ENCODE measurements around the gene ASAP2.

Gene ASAP2

GRCh38 chr2:9184361-9184760 is 22.3 kb upstream of the ASAP2 start:
- no peak for DNase-seq

DNA sequence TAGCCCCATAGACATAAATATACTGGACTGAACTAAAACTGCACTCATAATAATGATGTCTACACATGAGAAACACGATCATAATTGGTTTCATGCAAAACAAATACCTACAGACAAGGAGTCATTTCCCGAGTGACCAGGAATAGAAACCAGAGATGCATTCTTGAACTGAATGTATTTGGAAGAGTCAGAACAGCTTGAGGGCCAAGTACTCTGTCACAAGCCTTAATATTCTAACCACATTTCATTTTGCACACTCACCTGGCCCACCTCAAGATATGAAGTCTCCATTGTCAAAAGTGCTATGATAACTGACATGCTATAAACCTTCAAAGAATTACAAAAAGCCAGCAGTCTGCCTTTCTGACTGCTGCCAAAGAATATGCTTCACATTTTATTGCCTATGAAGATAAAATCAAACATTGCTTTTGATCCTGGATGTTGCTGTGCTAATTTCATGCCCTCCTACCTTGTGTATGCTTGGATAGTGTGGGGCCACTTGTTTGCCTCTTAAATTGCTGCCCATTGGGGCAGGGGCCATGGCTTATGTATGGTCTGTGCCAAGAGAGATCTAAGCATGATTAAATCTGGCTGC is 18.9 kb upstream of the ASAP2 start:
- DNase-seq = no peak

DNA sequence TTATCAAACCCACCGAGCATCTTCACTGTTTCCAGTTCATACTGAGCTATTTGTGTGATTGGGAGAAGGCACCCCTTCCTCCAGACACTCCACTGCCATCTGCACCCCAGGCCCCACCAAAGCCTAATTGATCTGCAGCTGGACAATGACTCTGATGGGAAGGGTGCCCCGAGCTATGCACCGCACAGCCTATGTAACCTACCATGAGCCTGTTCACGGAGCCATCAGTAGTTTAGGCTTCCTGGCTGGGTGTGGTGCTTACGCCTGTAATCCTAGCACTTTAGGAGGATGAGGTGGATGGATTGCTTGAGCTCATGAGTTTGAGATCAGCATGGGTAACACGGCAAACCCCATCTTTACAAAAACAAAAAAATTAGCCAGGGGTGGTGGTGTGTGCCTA is 17.8 kb upstream of the ASAP2 start:
- DNase-seq = no peak

GRCh38 chr2:9189901-9190300 is 16.7 kb upstream of the ASAP2 start:
- DNase-seq = no peak

DNA sequence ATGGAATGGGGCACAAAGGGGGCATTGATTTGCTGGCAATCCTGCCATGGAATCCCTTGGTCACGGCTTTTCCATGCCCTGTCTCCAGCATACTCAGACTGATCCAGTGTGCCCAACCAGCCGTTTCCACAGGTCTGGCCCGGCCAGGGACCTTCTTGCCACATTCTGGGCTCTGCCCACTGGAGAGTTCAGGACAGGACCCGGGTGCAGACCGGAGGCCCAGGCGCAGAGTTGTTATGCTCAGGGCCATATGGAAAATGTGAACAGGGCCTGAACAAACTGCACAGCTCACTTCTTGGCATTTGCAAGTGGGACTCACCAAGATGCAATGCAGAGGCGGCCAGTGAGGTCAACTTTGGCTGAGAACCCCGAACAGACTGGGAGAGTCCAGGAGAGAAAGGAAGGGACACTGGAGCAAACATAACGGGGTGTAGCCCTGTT is 15.6 kb upstream of the ASAP2 start:
- DNase-seq = no peak

GRCh38 chr2:9192712-9193111 is 13.9 kb upstream of the ASAP2 start:
- DNase-seq = no peak

DNA sequence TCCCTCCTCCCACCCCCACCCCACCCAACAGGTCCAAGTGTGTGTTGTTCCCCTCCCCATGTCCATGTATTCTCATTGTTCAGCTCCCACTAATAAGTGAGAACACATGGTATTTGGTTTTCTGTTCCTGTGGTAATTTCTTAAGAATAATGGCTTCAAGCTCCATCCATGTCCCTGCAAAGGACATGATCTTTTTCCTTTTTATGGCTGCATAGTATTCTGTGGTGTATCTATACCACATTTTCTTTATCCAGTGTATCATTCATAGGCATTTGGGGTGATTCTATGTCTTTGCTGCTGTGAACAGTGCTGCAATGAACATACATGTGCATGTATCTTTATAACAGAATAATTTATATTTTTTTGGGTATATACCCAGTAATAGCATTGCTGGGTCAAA is 12.3 kb upstream of the ASAP2 start:
- no peak for DNase-seq

- no peak for DNase-seq
Measured at GRCh38 chr2:9196637-9197036, 10.0 kb upstream of the ASAP2 start.

- no peak for DNase-seq
Measured at GRCh38 chr2:9197916-9198315, 8.7 kb upstream of the ASAP2 start.

GRCh38 chr2:9199716-9200632 is 6.6 kb upstream of the ASAP2 start:
- no peak for DNase-seq

GRCh38 chr2:9200633-9201015 is 6.0 kb upstream of the ASAP2 start:
- no peak for DNase-seq

- no peak for DNase-seq
Measured at GRCh38 chr2:9201185-9201891, 5.3 kb upstream of the ASAP2 start.

DNA sequence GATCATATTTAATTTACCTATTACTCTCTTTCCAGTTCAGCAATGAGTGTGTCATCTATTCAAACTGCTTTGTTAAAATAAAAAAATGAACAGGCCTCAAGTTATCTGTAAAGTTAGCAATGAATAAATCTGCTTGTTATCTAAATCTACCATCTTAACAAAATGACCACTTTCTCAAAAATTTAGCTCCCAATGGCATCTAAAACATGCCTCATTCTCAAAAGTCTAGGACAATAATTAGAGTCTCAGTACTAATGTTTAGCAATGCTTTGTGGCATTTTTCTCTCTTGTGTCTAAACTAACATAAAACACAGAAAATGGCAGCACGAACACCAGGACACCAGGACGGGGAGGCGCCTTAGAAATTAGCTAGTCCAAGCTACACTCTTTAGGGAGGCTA is 3.6 kb upstream of the ASAP2 start:
- DNase-seq = no peak

DNA sequence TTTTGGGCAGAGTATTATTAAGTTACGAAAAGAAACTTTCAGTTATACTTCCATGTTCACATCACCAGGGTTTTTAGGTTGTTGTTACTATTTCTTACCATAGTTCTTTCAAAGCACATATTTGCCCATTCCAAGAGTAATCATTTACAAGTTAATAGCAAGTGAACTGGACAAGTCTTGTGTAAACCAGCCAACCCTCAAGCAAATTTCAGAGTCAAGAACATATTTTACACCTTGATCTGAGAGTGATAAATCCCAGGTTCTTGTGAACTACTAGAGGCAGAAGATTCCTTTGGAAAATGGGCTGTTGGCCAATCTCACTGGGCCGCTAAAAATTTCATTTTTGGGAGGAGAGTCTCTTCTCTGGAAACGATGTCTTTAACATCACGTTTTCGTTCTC is 2.7 kb upstream of the ASAP2 start:
- no peak for DNase-seq

GRCh38 chr2:9204939-9205338 is 1.7 kb upstream of the ASAP2 start:
- DNase-seq = no peak

DNA sequence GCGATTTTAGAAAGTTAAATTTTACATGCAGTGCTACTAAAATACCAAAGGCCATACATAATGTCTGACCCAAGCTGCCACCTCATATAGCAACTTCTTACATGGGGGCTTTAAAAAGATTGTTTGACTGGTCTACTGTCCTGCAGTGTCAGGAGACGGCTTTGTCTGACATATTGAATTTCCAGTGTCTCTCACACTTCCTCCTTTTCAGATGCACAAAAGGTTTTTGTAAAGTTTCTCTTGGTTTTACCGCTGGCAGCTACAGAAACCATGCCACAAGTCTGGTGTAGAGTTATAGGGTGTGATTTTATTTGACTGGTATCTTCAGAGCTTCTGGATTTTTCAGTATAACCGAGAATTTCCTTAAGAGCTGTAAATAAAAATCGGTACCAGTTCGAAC is 1.1 kb upstream of the ASAP2 start:
- DNase-seq = no peak

DNA sequence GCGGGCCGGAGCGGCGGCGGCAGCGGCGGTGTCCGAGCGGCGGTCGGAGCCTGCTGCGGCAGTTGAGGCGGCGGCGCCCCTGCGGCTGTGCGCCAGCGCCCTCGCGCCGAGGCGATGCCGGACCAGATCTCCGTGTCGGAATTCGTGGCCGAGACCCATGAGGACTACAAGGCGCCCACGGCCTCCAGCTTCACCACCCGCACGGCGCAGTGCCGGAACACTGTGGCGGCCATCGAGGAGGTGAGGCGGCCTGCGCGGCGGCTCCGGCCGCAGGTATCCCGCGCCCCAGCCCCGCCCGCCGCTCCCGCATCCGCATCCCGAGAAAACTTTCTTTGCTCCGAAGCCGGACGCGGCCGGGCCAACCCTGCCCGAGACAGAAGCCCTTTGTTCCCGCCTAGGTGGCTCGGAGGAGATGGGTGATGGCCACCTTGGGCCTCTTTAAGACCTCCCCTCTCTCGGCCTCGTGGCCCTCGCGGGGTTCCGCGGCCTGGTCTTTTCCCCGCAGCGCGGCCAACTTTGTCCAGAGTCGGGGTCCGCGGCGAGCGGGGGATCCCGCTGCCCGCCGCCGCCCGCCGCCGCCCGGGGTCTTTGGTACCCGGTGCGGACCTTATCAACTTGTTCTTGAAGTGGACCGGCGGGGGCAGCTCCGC is 504 bp downstream of the ASAP2 start:
- DNase-seq = peak; percentile 19

- DNase-seq = peak; percentile 8
Measured at GRCh38 chr2:9207641-9208311, 1.2 kb downstream of the ASAP2 start.

GRCh38 chr2:9208875-9209274 is 2.3 kb downstream of the ASAP2 start:
- no peak for DNase-seq

DNA sequence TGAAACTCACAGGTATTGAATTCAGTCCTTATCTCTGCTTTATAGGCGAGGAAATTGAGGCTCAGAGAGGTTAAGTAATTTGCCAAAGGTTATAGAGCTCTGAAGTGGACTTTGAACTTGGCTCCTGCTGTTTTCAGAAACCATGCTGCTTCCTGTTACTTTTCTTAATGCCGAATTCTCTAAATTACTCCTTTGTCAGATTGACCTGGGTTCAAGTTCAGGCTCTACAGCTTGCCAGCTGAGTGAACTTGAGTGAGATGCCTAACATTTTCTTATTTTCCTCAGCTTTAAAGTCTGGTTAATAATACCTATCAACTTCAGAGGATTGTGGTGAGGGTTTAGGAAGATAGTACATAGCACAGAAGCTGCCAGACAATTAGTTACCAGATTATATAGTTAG is 3.4 kb downstream of the ASAP2 start:
- DNase-seq = no peak

DNA sequence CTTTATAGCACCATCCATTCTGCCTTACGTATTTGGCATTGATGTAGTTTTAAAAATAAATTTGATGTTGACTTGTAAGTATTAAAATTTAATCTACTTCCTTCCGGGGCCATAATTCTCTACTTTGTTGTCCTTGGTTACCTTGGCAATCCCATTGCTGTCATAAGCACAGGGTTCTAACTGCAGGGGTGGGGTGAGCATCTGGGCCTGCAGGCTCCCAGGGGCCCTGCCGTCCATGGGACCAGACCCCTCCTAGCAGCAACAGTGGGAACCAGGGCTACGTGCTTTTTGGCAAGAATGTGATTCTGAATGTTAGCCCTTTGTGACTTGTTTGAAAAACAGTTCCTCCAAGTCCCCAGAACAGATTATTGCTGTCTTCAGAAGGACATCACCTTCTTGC is 4.9 kb downstream of the ASAP2 start:
- no peak for DNase-seq

DNA sequence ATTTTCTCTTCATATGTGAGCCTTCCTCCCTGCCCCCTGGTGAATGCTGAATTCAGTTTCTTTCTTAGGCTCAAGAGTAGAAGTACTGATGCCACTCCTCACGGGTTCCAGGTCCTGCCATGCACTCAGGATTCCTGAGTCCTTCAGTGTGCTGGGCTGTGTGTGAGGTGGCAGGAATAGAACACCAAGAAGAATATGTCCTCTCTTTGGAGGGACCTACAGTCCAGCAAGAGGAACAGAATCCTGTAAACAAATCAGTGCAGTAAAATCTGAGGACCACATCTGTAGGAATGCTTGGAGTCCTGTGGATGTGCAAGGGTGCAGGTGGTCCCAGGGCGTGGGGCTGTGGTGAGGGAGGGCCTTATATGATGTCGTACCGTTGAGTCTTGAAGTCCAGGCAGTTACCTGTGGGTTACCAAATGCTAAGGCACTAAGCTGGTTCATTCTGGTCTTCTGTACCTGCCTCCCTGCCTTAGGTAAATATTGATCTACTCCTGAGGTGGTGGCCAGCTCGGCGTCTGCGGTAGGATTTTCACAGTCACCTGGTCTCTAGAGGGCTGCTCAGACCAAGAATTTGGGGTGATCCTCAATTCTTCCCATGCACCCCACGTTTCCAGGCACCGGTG is 5.5 kb downstream of the ASAP2 start:
- no peak for DNase-seq

All from activated CD4-positive, alpha-beta T cell treated with anti-CD3 and anti-CD28 coated beads for 48 hours (primary cell).